HG03060 (cell line): ENCODE data around the gene CACNA1H.

ENCODE experiments used
- ATAC-seq: cut with Tn5 transposase; IDR thresholded peaks from one replicate; pipeline ENCODE4 v1.9.1; 2021; ENCODE audit warnings: low read depth, moderate number of reproducible peaks; ENCODE audit not compliant: unreplicated experiment

Gene CACNA1H

DNA sequence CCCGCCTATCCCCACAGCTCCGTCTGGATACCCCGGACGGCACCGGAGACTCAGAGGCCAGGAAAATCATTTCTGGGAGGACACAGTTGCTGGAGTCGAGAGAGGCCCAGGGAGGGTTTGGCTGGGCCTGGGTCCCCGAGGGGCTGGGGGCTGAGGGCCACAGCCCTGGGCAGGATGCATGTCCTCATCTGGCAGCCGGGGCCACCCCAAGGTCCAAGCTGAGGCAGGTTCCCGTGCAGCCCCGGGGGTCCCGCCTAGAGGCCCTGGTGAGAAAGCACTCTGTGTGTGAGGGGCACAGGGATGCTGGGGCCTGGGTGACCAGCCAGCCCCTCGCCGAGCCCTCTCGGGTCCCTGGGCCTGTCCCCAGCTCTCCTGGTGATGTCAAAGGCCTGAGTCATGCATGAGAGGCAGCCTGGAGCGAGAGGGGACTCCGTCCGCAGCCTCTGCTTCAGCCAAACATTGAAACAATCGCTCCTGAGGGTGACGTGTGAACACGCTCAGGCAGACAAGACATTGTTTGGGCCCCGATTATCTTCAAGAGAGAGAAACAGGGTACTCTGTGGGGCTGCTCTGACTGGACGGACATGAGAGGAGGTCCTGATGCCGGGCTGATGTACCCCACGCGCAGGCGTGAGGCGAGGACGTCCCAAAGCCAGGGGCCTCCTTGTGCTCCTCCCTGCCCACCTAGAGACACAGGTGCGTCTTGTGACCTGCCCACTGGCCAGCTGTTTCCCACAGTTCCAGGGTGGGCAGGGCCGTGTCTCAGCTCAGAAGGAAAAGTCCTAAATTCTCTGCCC lies 31.1 kb upstream of the CACNA1H start:
- no peak for ATAC-seq

DNA sequence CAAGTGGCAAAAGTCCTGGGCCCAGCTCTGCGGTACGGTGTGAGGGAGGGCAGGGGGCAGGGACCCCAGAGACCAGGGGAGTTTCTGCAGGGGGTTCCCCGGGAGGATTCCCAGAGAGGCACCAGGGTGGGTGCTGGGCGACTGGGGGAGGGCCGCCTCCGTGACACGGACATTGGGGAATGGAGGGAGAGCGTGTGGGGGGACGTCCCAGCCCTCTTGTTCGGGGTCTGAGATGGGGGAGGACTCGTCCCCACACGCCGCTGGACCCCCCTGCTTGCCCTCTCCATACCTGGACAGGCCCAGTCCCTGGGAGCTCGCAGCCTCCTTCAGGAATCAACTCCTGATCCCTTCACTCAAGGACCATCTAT lies 30.5 kb upstream of the CACNA1H start:
- ATAC-seq: no peak

DNA sequence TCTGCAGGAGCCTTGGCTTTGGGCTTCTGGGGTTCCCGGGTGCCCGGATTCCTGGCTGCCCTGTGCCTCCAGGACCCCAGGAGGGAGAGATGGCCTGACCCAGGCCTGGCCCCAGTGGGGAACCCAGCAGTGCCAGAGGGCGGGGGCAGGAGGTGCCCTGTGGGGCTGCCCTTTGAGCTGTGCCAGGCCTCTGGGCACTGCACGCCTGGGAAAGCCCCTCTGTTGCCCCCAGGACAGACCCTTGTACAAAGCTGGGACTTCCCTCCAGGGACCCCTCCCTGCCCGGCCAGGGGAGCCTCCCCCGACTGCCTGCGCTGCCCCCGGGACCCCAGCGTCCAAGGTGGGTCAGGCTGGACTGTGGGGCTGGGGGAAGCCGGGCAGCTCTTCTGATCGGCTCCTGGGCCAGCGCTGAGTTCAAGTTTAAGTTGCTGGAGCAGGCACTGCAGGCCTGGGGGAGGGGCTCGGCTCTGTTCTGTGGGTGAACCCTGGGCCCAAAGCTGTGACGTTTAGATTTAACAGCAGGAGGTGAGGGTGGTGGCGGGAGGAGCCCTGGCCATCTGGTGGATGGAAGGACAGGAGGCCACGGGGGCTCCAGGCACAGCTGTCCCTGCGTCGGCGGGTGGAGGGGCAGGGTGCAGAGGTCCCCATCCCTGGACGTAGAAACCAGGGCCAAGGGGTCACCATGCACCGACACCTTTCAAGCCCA lies 29.2 kb upstream of the CACNA1H start:
- ATAC-seq: no peak

GRCh38 chr16:1124291-1124690 lies 28.6 kb upstream of the CACNA1H start:
- no peak for ATAC-seq

GRCh38 chr16:1124795-1125194 lies 28.1 kb upstream of the CACNA1H start:
- ATAC-seq: no peak

- no peak for ATAC-seq
These were observed 27.4 kb upstream of the CACNA1H start for GRCh38 chr16:1125471-1125870.

DNA sequence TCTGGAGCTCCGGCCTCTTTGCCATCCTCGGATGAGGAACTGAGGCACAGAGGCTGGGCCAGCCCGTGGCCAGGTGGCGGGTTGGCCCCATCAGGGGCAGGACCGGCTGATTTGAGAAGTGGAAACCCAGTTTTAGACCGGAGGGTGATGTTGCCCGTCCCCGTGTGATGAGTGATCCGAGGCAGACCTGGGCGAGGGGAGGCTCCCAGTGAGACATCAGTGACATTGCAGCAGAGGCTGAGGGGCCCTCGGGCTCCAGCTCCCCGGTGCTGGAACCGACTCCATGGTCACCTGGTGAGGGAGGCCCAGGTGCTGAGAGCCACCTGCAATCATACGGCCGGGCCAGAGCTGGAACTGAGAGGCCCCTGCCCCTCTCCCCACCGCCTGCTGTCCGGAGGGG lies 26.9 kb upstream of the CACNA1H start:
- ATAC-seq: no peak

- ATAC-seq: no peak
These were observed 26.3 kb upstream of the CACNA1H start for GRCh38 chr16:1126586-1126985.

DNA sequence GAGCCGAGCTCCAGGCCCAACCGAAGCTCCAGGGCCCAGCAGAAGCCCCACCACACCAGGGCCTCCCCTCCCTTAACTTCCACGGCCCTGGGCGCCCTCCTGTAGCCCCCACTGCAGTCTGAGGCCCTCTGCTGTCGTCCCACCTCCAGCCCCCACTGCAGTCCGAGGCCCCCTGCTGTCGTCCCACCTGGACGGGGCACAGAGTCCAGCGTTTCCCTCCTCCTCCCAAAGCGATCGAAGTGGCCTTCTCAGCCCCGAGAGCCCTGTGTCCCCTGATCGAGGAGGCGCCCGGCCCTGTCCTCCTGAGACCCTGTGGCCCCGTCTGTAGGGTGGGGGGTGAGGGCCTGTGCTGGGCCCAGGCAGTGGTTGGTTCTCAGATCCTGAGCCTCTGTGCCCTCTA lies 25.8 kb upstream of the CACNA1H start:
- no peak for ATAC-seq

- no peak for ATAC-seq
These were observed 24.8 kb upstream of the CACNA1H start for GRCh38 chr16:1127971-1128715.

GRCh38 chr16:1129106-1129960 lies 23.6 kb upstream of the CACNA1H start:
- ATAC-seq: no peak

DNA sequence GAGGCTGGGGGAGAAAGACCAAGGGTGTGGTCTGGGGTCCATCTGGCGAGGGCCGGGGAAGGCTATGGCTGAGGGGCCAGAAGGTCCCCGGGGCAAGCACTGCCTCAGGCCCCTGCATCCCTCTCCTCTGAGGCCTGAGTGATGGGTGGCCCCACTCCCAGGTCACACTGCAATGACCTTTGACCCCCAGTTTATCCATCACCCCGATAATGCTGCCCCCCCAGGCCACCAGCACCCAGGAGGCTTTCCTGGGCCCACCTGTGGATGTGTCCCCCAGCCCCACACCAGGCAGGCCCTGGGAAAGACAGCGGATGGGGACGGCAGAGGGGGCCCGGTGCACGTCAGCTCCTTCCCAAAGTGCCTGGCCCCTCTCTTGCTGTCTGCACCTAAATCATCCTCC lies 22.5 kb upstream of the CACNA1H start:
- ATAC-seq: no peak

GRCh38 chr16:1131378-1131994 lies 21.4 kb upstream of the CACNA1H start:
- ATAC-seq: no peak

DNA sequence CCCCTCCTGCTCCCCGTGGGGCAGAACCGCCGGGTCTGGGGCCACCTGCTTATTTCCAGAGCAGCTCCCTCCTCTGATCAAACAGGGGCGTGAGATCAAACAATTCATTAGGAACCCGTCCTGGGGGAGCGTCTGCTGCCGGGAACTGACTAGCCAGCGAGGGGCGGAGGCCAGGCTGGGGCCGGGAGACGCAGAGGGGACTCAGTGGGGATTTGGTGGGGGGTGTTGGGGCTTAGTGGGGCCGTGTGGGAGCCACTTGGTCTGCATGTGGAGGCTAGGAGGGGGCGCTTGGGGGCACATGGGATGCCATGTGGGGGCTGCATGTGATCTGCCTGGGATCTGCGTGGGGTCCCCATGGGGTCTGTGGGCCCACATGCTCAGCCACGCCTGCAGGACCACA lies 20.5 kb upstream of the CACNA1H start:
- no peak for ATAC-seq

- ATAC-seq: no peak
These were observed 19.6 kb upstream of the CACNA1H start for GRCh38 chr16:1133271-1133670.

- no peak for ATAC-seq
These were observed 18.9 kb upstream of the CACNA1H start for GRCh38 chr16:1133810-1134520.

DNA sequence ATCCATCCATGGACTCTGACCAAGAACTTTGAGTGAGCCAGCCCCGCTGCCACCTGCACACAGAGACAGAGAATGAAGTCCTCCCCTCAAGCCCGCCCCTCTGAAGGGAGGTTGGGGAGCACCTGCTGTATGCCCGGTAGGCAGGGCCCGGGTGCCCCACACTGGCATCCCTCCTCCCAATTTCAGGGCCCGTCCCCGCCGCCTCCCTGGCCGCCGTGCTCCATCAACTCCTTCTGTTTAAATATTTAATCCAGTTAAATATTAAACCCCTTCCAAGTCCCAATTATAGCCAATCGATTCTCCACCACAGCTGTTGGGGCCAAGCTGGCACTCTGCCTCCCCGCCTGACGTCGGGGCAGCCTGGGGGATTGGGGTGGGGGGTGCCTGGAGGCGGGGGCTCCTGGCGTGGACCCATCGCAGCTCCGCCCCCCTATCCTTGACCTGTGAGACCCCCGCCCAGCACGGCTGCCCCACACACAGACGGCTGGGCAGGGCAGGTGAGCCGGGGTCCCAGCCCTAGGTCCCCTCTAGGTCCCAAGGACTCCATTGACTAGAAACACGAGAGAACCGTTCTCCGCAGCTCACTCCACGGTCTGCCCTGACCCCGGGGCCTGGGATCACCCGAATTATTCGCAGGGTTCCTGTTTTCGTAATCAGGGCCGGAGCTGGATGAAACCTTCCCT lies 18.0 kb upstream of the CACNA1H start:
- no peak for ATAC-seq

- ATAC-seq: no peak
These were observed 17.5 kb upstream of the CACNA1H start for GRCh38 chr16:1135459-1135825.

- no peak for ATAC-seq
These were observed 15.3 kb upstream of the CACNA1H start for GRCh38 chr16:1137604-1138003.
